IMR-90 (cell line): ENCODE data around the gene PDHB.

ENCODE experiments used
- CEBPB ChIP-seq: IDR thresholded peaks from 2 replicates; pipeline ENCODE4 v1.6.1; 2012; ENCODE audit warnings: low read depth, low read length, improper control_type of control experiment
- CTCF ChIP-seq: conservative IDR thresholded peaks from 2 replicates; pipeline ENCODE4 v1.5.1; 2012; ENCODE audit warnings: mild to moderate bottlenecking, low read depth, low read length, improper control_type of control experiment
- MAFK ChIP-seq: IDR thresholded peaks from 2 replicates; pipeline ENCODE4 v1.6.1; 2012; ENCODE audit warnings: low read depth, low read length, improper control_type of control experiment
- MAZ ChIP-seq: IDR thresholded peaks from 2 replicates; pipeline ENCODE4 v1.6.1; 2012; ENCODE audit warnings: low read depth, mild to moderate bottlenecking, low read length, improper control_type of control experiment, moderate library complexity, borderline replicate concordance
- MXI1 ChIP-seq: IDR thresholded peaks from 2 replicates; pipeline ENCODE4 v1.6.1; 2012; ENCODE audit warnings: low read depth, mild to moderate bottlenecking, low read length, moderate library complexity, borderline replicate concordance
- NFE2L2 ChIP-seq: fragments of 150-350 bp; IDR thresholded peaks from 2 replicates; pipeline ENCODE4 v1.6.1; 2016; ENCODE audit warnings: low read depth, mild to moderate bottlenecking, low read length
- POLR2A ChIP-seq: IDR thresholded peaks from 2 replicates; pipeline ENCODE4 v1.6.1; 2012; ENCODE audit warnings: mild to moderate bottlenecking, low read depth, low read length
- RAD21 ChIP-seq: IDR thresholded peaks from 2 replicates; pipeline ENCODE4 v1.6.1; 2012; ENCODE audit warnings: low read length, improper control_type of control experiment
- RCOR1 ChIP-seq: IDR thresholded peaks from 2 replicates; pipeline ENCODE4 v1.6.1; 2012; ENCODE audit warnings: mild to moderate bottlenecking, low read length, improper control_type of control experiment; ENCODE audit not compliant: insufficient replicate concordance
- RFX5 ChIP-seq: IDR thresholded peaks from 2 replicates; pipeline ENCODE4 v1.8.0; 2012; ENCODE audit warnings: low read depth, mild to moderate bottlenecking, low read length, moderate library complexity
- SMC3 ChIP-seq: fragments of 150-350 bp; IDR thresholded peaks from 2 replicates; pipeline ENCODE4 v1.6.1; 2016; ENCODE audit warnings: low read depth, mild to moderate bottlenecking, antibody characterized with exemption, low read length, moderate library complexity
- USF2 ChIP-seq: fragments of 150-350 bp; IDR thresholded peaks from 2 replicates; pipeline ENCODE4 v1.6.1; 2017; ENCODE audit warnings: mild to moderate bottlenecking, antibody characterized with exemption, low read length, low read depth

- TF ChIP-seq MAFK (no peak), CTCF (no peak), RFX5 (no peak), SMC3 (no peak), RAD21 (no peak), RCOR1 (no peak), POLR2A (no peak), CEBPB (no peak), USF2 (no peak), NFE2L2 (no peak), MXI1 (no peak), MAZ (no peak)
Measured at GRCh38 chr3:58478781-58479180, 45.1 kb upstream of the PDHB start.
